HG03442 (cell line): ENCODE measurements around the gene C10orf143.

Experiments used
- ATAC-seq: cut with Tn5 transposase; IDR thresholded peaks from one replicate; pipeline ENCODE4 v1.9.1; 2021; ENCODE audit warnings: mild to moderate bottlenecking, moderate library complexity; ENCODE audit not compliant: unreplicated experiment

The C10orf143 gene

DNA sequence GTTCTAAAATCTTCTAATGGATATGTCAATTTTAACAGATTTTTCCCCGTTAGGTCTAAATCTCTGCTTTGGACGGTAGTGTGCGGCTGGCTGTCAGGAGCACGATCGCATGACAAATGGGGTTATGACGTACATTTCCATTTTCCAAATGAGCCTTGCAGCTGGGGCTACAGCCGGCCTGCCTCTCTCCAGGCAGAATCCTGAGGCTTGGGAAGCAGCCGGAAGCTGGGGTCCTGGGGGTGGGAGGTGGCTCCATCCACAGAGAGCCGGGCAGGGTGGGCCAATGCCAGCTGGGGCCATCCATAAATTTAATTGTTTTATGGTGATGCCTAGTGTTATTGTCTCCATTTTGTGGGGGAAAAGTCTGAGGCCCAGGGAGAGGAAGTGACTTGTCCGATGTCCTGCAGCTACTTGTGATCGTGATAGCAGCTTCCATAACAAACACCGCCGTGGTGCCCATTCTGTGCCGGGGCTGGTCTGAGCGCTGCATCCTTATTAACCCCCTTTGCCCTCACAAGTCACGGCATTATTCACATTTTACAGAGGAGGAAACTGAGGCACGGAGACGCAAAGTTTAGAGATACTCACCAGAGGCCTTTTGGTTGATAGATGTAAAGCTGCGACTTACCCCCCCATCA, 93.5 kb downstream of the C10orf143 start:
- no peak for ATAC-seq

DNA sequence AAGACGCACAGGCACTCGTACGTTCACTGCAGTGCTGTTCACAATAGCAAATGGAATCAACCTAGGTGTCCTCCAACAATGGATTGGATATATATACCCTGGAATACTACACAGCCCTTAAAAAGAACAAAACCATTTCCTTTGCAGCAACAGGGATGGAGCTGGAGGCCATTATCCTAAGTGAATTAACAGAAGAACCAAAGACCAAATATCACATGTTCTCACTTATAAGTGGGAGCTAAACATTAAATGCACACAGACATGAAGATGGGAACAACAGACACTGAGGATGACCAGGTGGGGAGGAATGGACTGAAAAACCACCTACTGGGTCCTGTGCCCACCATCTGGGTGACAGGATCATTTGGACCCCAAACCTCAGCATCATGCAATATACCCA, 94.5 kb downstream of the C10orf143 start:
- no peak for ATAC-seq

DNA sequence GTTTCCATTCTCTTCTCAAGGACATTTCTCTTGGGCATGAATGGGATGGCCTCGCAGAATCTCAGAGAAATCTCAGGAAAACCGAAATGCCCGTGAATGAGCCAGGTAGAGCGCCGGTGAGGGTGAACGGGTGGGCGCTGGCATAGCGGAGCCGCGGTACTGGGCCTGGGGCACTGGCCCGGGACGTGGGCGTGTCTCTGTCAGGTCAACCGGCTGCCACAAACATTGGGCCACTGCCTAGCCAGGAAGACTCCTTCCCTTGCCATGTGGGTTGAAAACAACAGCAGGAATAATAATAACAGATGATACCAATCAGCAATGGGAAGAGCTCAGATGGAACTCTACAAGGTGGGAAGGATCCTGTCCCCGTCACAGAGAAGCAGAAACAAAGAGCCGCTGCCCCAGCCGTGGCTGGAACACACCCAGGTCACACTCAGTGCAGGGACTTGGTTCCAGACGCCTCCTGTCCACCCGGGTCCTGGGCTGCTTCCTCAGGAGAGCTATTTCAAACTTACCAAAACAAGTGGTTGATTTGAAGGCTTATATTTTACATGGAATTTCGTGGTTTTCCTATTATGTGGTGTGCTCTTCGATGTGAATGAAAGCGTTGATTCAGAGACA, 95.4 kb downstream of the C10orf143 start:
- ATAC-seq, result no peak

DNA sequence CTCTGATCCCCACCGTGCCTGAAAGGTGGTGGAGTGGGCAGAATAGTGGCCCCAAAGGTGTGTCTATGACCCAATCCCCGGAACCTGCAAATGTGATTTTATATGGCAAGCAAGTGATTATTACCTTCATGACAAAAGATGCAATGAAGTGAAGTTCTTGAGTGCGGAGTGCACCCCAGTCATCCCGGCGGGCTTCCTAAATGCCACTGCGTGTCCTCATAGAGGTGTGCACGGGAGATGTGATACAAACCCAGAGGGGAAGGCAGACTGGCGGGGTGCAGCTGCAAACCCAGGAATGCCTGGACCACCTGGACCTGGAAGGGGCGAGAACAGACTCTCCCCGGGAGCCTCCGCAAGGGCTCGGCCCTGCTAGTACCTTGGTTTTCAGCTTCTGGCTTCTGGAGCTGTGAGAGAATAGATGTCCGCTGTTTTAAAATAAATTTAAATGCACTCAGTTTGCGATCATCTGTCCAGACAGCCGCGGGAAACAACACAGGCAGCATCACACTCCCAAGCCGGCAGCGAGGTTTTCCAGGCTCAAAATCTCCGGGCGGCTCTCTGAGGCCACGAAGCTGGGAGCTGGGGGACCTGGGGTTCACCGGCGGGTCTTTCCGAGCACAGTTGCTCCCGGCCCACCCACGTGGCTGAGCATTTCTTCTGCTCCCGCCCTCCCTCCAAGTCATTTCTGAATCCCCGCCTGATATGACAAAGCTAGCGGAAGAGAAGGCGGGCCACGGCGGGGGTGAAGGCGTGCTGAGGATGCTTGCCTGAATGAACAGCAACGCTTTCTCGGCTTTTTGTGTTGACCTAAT, 96.2 kb downstream of the C10orf143 start:
- ATAC-seq, result no peak
